KOPT-K1 (cell line): ENCODE measurements around the gene VTA1.
"Not testable (repeated sequence)": the region's sequence is repeated elsewhere in the genome, so short reads cannot be mapped to it uniquely, and the experiment has no call there.

ENCODE experiments used
- H3K27ac ChIP-seq: fragments of 200-600 bp; sonication (generic); 2 replicates; pipeline ENCODE4 v1.5.1; 2016; ENCODE audit warnings: antibody characterized with exemption, mild to moderate bottlenecking, low read depth, low read length; ENCODE audit not compliant: poor library complexity, severe bottlenecking
- H3K36me3 ChIP-seq: fragments of 200-600 bp; sonication (generic); 2 replicates; pipeline ENCODE4 v1.5.1; 2017; ENCODE audit warnings: antibody characterized with exemption, mild to moderate bottlenecking, low read length, moderate library complexity; ENCODE audit not compliant: insufficient read depth
- H3K9me3 ChIP-seq: fragments of 200-600 bp; sonication (generic); 2 replicates; pipeline ENCODE4 v1.5.1; 2017; ENCODE audit warnings: antibody characterized with exemption, low read length, mild to moderate bottlenecking; ENCODE audit not compliant: insufficient read depth, poor library complexity, severe bottlenecking

The VTA1 gene

GRCh38 chr6:142155895-142156757 lies 9.1 kb downstream of the VTA1 start:
- H3K27ac ChIP-seq, result no peak overlapping the region
- H3K36me3 ChIP-seq, result peaks cover 9% of the 10 kb centered on the region
- H3K9me3 ChIP-seq, result no peaks in the 10 kb centered on the region

DNA sequence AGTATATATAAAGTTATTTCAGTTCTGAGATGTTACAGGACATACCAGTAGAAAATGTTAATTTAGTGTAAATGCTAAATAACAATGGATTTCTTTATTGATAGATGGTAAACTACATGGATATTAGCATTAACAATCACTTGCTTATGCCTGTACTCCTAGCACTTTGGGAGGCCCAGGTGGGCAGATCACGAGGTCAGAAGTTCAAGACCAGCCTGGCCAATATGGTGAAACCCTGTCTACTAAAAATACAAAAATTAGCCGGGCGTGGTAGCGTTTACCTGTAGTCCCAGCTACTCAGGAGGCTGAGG lies 9.7 kb downstream of the VTA1 start:
- H3K27ac ChIP-seq, H3K9me3 ChIP-seq, H3K36me3 ChIP-seq: not testable (repeated sequence)

DNA sequence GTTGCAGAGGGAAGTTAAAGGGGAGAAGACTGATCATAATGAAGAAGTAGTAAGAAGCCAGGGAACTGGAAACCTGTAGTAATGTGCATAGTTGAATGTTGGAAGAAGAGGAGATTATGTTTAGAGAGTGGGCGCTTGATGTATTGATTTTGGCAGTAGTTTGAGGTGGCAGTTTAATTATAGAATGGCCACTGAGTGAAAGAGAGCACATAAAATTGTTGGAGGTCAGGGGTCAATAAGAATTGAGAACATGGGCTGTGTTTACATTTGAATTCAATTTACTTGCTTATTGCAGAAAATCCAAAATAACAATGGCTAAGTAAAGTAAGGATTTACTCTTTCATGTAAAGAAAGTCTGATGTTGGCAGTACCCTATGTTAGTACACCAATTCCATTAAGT lies 15.7 kb downstream of the VTA1 start:
- Histone ChIP-seq H3K9me3 (no peaks in the 10 kb centered on the region), H3K36me3 (peaks cover 24% of the 10 kb centered on the region), H3K27ac (no peak overlapping the region)

GRCh38 chr6:142165227-142165626 lies 18.2 kb downstream of the VTA1 start:
- H3K36me3 ChIP-seq, result peaks cover 36% of the 10 kb centered on the region
- no peaks in the 10 kb centered on the region for H3K9me3 ChIP-seq
- H3K27ac ChIP-seq, result no peak overlapping the region

DNA sequence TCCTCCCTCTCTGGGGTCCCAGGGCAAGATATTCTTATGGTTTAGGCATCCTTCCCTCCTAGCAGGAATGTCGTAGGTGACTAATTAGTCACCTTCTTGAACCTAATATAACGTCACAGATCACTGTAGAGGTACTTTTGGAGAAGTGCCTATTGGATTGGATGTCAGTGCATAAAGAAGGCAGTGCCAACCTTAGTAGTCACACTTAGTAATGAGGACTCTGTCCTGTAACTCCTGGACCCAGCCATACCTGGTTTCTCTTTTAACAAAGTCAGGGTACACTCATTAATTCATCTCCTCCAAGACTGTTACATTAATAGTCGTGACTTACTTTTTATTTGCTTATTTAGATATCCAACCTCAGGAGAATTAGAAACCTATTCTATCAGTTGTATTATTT lies 20.0 kb downstream of the VTA1 start:
- Histone ChIP-seq H3K9me3 (no peaks in the 10 kb centered on the region), H3K27ac (no peak overlapping the region), H3K36me3 (peaks cover 51% of the 10 kb centered on the region)

DNA sequence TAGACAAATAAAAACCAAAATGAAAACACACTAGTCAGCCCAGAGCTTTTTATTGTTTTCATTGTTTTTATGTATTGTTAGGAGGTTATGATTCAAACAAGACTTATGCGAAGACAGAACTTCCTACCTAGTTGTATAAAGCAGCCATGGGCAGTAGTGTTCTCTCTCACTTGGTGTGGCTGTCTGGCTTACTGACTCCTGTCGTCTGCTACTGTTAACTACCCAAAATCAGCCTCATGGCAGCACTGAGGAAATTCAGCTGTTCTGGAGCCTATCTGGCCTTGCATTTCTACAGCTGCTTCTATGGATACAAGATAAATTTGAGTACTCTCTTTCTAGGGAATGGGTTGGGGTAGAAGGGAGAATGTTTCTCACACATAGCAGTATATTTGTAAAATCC lies 20.4 kb downstream of the VTA1 start:
- Histone ChIP-seq H3K9me3 (no peaks in the 10 kb centered on the region), H3K36me3 (peaks cover 55% of the 10 kb centered on the region), H3K27ac (no peak overlapping the region)

DNA sequence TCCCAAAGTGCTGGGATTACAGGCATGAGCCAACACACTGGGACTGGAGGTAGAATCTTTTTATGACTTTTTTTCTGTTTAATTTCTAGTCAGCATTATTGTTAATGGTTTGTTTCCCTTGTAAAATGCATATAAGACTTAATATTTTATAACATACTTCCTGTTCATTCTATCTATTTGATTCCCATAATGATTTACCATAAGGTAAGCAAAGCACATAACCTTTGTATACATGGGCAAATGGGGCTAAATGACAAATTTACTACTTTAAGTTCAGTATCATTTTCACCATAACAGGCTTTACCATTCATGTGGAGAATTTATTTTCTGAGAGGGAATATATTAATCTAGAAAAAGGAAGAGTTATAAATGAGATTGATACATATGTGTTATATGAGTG lies 24.3 kb downstream of the VTA1 start:
- peaks cover 91% of the 10 kb centered on the region for H3K36me3 ChIP-seq
- H3K27ac ChIP-seq, result no peak overlapping the region
- peaks cover 3% of the 10 kb centered on the region for H3K9me3 ChIP-seq

GRCh38 chr6:142172758-142173157 lies 25.7 kb downstream of the VTA1 start:
- H3K36me3 ChIP-seq, result peaks cover 91% of the 10 kb centered on the region
- H3K27ac ChIP-seq, result no peak overlapping the region
- peaks cover 18% of the 10 kb centered on the region for H3K9me3 ChIP-seq

- Histone ChIP-seq H3K36me3 (peaks cover 91% of the 10 kb centered on the region), H3K9me3 (peaks cover 24% of the 10 kb centered on the region), H3K27ac (no peak overlapping the region)
These were observed 26.9 kb downstream of the VTA1 start for GRCh38 chr6:142173980-142174379.

GRCh38 chr6:142174703-142175102 lies 27.6 kb downstream of the VTA1 start:
- Histone ChIP-seq H3K27ac (no peak overlapping the region), H3K36me3 (peaks cover 94% of the 10 kb centered on the region)

GRCh38 chr6:142178129-142178528 lies 31.1 kb downstream of the VTA1 start:
- no peak overlapping the region for H3K27ac ChIP-seq
- peaks cover 24% of the 10 kb centered on the region for H3K9me3 ChIP-seq

More at GRCh38 chr6:142174703-142175102, 27.6 kb downstream of the VTA1 start:
- peaks cover 24% of the 10 kb centered on the region for H3K9me3 ChIP-seq

DNA sequence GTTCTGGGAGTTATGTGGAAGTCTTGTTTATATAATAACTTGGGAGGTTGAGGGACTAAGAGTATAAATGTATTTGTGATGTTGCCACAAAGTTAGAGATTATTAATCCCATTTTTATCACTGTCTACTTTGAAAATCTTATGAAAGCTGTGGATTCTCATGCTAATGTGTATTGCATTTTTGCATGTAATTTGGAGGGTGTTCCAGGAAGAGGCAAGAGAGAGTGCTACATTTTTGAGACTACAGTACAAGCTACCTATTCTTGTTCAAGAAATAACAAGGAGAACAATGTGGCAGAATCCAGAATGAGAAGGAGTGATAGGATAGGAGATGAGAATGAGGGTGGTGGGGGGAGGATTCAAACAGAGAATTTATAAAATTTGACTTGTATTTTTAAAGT lies 34.9 kb downstream of the VTA1 start:
- Histone ChIP-seq H3K9me3 (peaks cover 14% of the 10 kb centered on the region), H3K36me3 (peaks cover 31% of the 10 kb centered on the region), H3K27ac (no peak overlapping the region)

More at GRCh38 chr6:142178129-142178528, 31.1 kb downstream of the VTA1 start:
- peaks cover 67% of the 10 kb centered on the region for H3K36me3 ChIP-seq

DNA sequence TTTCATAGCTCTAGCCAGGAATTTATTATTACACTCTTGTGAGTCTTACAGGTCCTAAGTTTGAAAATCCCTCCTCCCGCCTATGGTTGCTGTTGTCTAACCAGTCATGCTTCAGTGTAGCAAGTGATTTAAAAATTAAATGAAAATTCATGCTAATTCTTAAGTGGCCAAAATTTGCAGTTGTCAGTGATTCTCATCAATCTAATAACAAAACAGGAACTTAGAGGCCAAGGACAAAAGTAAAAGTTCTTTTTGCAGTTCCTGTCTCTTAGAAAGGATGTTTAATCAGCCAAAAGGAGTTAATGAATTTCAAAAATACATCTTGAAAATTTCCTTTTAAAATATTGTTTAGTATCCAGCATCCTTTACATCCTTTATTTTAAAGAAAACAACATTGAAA lies 36.3 kb downstream of the VTA1 start:
- H3K9me3 ChIP-seq, result peaks cover under 1% of the 10 kb centered on the region
- no peak overlapping the region for H3K27ac ChIP-seq
- peaks cover 18% of the 10 kb centered on the region for H3K36me3 ChIP-seq

DNA sequence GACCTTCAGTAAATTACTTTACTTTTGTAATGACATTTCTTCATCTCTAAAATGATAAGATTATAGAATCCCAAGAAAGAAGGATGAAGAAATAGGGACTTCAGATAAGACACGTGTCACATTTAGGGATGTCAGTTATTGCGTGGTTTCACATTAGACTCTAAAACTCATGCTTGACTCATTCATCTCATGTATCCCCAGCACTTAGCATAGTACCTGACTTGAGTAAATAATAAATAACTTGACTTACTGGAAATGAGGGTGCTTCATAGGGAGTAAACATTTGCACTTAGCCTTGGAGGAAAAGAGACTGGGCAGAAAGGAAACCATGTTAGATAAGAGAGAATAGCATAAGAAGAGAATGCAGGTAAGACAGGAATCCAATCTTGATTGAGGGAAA lies 37.2 kb downstream of the VTA1 start:
- peaks cover 17% of the 10 kb centered on the region for H3K36me3 ChIP-seq
- H3K27ac ChIP-seq, result no peak overlapping the region
- no peaks in the 10 kb centered on the region for H3K9me3 ChIP-seq

DNA sequence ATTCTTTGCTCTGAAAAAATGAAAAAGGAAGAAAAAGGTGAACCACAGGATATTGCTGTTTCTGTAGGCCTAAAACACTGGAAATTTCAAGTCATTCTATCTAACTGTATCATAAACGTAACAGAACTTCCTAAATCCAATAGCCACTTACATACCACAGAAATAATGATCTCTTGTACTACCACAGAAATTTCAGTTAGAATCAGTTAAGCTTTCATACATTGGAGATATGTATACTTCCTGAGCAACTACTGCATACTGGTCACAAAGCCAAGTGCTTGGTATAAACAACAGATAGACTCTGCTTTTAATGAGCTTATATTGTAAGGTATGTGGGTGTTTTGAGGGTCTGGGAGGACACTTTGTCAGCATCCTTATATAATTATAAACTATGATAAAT lies 38.6 kb downstream of the VTA1 start:
- no peaks in the 10 kb centered on the region for H3K9me3 ChIP-seq
- H3K36me3 ChIP-seq, result peaks cover 27% of the 10 kb centered on the region
- H3K27ac ChIP-seq, result no peak overlapping the region

DNA sequence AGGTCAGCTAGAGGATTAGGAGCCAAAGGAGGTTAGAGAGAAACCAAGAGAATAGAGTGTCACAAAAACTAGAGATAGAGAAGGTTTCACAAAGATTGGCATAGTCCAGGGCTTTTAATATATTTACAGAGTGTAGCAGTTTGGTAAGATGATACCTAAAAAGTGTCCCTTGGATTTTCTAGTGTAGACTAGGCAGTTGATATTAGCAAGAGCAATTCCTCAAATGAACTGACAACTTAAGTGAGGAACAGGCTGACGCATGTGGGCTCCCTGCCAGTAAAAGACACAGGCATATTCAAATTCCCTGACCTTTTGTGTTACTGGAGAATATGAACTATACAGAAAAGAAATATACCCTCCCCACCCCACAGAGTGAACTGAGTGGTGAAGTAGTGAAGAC lies 40.1 kb downstream of the VTA1 start:
- no peaks in the 10 kb centered on the region for H3K9me3 ChIP-seq
- no peak overlapping the region for H3K27ac ChIP-seq
- H3K36me3 ChIP-seq, result peaks cover 38% of the 10 kb centered on the region
